RWPE2 (cell line): Measurements from ENCODE around the gene BMX.

Experiments
- ATAC-seq: fragments of 200-7000 bp; cut with Tn5 transposase; 3 replicates; pipeline ENCODE4 v1.9.1; 2021; ENCODE audit warnings: low read depth
- DNase-seq: peaks from one replicate; pipeline ENCODE4 v3.0.0-alpha.2; 2020; ENCODE audit warnings: low spot score
- H3K27ac ChIP-seq: fragments of 450-650 bp; 2 replicates; pipeline ENCODE4 v1.5.1; 2017; ENCODE audit warnings: mild to moderate bottlenecking; ENCODE audit not compliant: poor library complexity, severe bottlenecking
- H3K27me3 ChIP-seq: fragments of 250-450 bp; sonication (Bioruptor Pico); 2 replicates; pipeline ENCODE4 v1.5.1; 2021; ENCODE audit warnings: mild to moderate bottlenecking, moderate library complexity; ENCODE audit not compliant: insufficient read depth, poor library complexity, severe bottlenecking
- H3K36me3 ChIP-seq: fragments of 250-450 bp; sonication (Bioruptor Pico); 2 replicates; pipeline ENCODE4 v1.5.1; 2020; ENCODE audit warnings: low read depth, mild to moderate bottlenecking, moderate library complexity
- H3K4me1 ChIP-seq: fragments of 250-450 bp; sonication (Bioruptor Pico); 2 replicates; pipeline ENCODE4 v1.5.1; 2021; ENCODE audit warnings: mild to moderate bottlenecking, moderate library complexity; ENCODE audit not compliant: insufficient read depth, poor library complexity, severe bottlenecking
- H3K4me3 ChIP-seq: fragments of 250-450 bp; sonication (Bioruptor Pico); 2 replicates; pipeline ENCODE4 v1.5.1; 2021; ENCODE audit warnings: mild to moderate bottlenecking, moderate library complexity; ENCODE audit not compliant: severe bottlenecking
- H3K9me3 ChIP-seq: fragments of 250-450 bp; sonication (Bioruptor Pico); 2 replicates; pipeline ENCODE4 v1.5.1; 2021; ENCODE audit warnings: mild to moderate bottlenecking, moderate library complexity; ENCODE audit not compliant: severe bottlenecking
- TF ChIP-seq, protein P1 (sequence below): fragments of 450-650 bp; IDR thresholded peaks from one replicate; pipeline ENCODE4 v1.5.1; 2017; ENCODE audit warnings: mild to moderate bottlenecking, moderate library complexity; ENCODE audit not compliant: poor library complexity, severe bottlenecking

Gene BMX

DNA sequence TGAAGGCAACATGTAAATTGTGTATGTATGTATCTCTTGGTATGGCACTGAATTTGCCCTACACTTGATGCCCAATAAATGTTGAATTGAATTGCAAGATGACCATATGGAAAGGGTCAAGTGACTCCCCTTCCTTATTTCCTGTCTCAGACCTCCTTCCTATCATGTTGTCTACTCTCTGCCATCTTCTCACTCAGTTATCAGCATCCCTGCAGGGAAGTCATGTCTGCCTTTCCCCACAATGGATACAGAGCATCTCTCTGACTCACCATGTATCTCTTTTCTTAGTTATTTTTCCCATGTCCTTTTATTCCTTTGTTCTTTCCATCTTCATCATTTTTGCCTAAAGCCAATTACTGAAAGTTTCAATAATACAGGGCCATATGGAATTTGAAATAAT, 22.5 kb downstream of the BMX start:
- TF ChIP-seq, protein P1, sequence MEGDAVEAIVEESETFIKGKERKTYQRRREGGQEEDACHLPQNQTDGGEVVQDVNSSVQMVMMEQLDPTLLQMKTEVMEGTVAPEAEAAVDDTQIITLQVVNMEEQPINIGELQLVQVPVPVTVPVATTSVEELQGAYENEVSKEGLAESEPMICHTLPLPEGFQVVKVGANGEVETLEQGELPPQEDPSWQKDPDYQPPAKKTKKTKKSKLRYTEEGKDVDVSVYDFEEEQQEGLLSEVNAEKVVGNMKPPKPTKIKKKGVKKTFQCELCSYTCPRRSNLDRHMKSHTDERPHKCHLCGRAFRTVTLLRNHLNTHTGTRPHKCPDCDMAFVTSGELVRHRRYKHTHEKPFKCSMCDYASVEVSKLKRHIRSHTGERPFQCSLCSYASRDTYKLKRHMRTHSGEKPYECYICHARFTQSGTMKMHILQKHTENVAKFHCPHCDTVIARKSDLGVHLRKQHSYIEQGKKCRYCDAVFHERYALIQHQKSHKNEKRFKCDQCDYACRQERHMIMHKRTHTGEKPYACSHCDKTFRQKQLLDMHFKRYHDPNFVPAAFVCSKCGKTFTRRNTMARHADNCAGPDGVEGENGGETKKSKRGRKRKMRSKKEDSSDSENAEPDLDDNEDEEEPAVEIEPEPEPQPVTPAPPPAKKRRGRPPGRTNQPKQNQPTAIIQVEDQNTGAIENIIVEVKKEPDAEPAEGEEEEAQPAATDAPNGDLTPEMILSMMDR: no peak
- DNase-seq (no peak), ATAC-seq (no peak)
- H3K9me3 ChIP-seq: no peaks in the 10 kb centered on the region
- H3K27me3 ChIP-seq: no peaks in the 10 kb centered on the region
- H3K4me1 ChIP-seq: no peaks in the 10 kb centered on the region
- H3K27ac ChIP-seq: no peak overlapping the region
- H3K36me3 ChIP-seq: no peaks in the 10 kb centered on the region
- H3K4me3 ChIP-seq: no peak overlapping the region

DNA sequence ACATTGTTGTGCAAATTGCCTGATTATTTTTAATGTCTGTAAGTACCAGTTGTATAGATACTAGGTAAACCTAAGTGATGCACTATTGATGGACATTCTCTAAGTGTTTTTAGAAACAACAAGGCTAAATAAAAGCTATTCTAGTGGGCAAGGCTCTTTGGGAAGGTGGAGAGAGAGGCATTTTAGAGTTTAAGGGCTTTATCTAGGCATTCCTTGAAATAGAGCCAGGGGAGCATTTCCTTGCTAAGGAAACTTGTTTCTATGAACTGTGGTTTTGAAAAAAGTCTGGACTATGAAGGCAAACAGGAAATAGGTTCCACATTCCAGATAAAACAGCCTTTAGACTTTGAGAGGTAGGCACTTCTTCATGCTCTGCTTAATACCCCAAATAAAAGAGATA, 23.8 kb downstream of the BMX start:
- DNase-seq: no peak
- Histone ChIP-seq H3K4me1 (no peaks in the 10 kb centered on the region), H3K4me3 (no peak overlapping the region), H3K36me3 (no peaks in the 10 kb centered on the region), H3K27ac (no peak overlapping the region), H3K9me3 (no peaks in the 10 kb centered on the region), H3K27me3 (no peaks in the 10 kb centered on the region)
- TF ChIP-seq, protein P1: no peak
- no peak for ATAC-seq

DNA sequence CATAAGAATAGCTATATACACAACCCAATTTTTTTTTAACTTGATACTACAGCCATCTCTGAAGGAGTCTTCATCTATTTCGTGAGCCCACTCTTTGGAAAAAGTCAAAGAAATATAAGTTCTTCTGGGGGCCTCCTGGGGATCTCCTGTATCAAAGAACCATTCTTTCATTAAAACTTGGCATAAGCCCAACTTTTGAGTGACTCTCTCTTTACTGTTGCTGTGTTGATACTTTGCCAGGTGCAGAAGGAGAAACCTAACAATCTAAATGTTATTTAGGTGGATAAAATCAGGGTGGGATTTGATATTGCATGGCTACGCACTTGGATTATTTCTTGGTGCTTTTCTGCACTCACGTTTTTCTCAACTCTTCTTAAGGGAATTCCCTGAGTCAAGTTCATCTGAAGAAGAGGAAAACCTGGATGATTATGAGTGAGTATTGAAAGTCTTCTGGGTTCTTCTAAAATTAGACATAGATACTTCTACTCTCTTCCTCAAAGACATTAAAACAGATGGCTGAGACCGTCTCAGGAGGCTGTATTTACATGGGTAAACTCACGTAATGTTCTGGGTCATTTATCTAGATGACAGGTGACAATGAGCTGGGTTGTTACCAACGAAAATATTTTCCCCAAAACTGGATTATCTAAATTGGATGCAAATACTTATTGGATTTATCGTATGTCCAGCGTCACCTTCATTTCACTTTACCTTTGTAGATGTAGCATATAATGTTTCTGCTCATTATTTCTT, 25.2 kb downstream of the BMX start:
- H3K4me1 ChIP-seq: no peaks in the 10 kb centered on the region
- no peak for ATAC-seq
- DNase-seq: no peak
- no peak overlapping the region for H3K4me3 ChIP-seq
- no peaks in the 10 kb centered on the region for H3K36me3 ChIP-seq
- no peaks in the 10 kb centered on the region for H3K27me3 ChIP-seq
- TF ChIP-seq, protein P1: no peak
- no peaks in the 10 kb centered on the region for H3K9me3 ChIP-seq
- H3K27ac ChIP-seq: no peak overlapping the region

DNA sequence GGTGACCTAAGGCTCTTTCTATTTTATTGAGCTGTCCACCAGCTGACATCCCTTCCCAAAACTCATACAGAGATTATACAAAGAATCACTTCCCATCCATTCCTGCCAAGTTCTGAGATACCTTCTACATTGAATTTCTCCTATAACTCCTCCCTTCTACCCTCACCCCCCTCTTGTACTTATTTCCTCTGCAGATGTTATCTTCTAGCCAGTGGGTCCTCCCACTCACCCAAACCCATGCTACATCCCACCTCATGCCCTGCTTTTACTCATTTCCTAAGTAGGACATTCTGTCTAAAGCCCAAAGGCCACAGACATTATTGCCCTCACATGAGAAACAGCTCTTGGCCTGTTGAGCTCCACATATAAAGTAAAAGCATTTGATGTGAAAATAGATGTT, 28.6 kb downstream of the BMX start:
- Histone ChIP-seq H3K27me3 (no peaks in the 10 kb centered on the region), H3K27ac (no peak overlapping the region), H3K9me3 (no peaks in the 10 kb centered on the region), H3K4me1 (no peaks in the 10 kb centered on the region), H3K36me3 (no peaks in the 10 kb centered on the region), H3K4me3 (no peak overlapping the region)
- TF ChIP-seq, protein P1: no peak
- no peak for DNase-seq
- no peak for ATAC-seq

DNA sequence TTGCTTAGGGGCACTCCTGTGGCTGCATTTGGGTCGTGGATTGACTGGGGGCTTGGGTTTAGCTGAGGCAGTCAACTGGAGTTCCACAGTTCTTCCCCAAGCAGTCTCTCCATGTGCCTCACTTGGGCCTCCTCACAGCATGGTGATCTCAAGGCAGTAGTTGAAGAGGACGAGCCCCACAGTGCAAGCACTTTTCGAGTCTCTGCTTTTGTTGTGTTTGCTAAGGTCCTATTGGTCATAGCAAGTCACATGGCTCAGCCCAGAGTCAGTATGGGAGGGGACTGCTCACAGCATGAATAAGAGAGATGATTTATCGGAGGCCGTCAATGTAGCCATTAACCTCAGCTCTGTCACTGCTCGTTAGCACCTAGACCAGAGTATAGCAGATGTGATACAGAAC, 29.7 kb downstream of the BMX start:
- H3K27ac ChIP-seq: no peak overlapping the region
- no peaks in the 10 kb centered on the region for H3K4me1 ChIP-seq
- no peaks in the 10 kb centered on the region for H3K9me3 ChIP-seq
- no peak for DNase-seq
- no peak overlapping the region for H3K4me3 ChIP-seq
- TF ChIP-seq, protein P1: no peak
- no peak for ATAC-seq
- no peaks in the 10 kb centered on the region for H3K27me3 ChIP-seq
- H3K36me3 ChIP-seq: no peaks in the 10 kb centered on the region
